ACC112 (cell line): ENCODE measurements around the gene RNF214.

Experiments used
- H2AFZ ChIP-seq: fragments of 200-600 bp; sonication (generic); one replicate; pipeline ENCODE4 v1.6.0; 2017; ENCODE audit warnings: antibody characterized with exemption, low read length; ENCODE audit not compliant: unreplicated experiment
- H3K27ac ChIP-seq: fragments of 200-600 bp; sonication (generic); 2 replicates; pipeline ENCODE4 v1.5.1; 2014; ENCODE audit warnings: low read depth, mild to moderate bottlenecking, antibody characterized with exemption, low read length, moderate library complexity
- H3K27me3 ChIP-seq: fragments of 200-600 bp; sonication (generic); 2 replicates; pipeline ENCODE4 v1.6.1; 2014; ENCODE audit warnings: mild to moderate bottlenecking, antibody characterized with exemption, low read length, moderate library complexity, mixed read lengths; ENCODE audit not compliant: insufficient read depth
- H3K36me3 ChIP-seq: fragments of 200-600 bp; sonication (generic); 2 replicates; pipeline ENCODE4 v1.6.1; 2016; ENCODE audit warnings: mild to moderate bottlenecking, antibody characterized with exemption, low read length, moderate library complexity, mixed read lengths; ENCODE audit not compliant: insufficient read depth
- H3K4me1 ChIP-seq: fragments of 200-600 bp; sonication (generic); one replicate; pipeline ENCODE4 v1.6.1; 2016; ENCODE audit warnings: low read length, mixed read lengths; ENCODE audit not compliant: insufficient read depth, unreplicated experiment, control insufficient read depth
- H3K4me3 ChIP-seq: fragments of 200-600 bp; sonication (generic); 2 replicates; pipeline ENCODE4 v1.5.1; 2014; ENCODE audit warnings: mild to moderate bottlenecking, low read depth, low read length
- H3K79me2 ChIP-seq: fragments of 200-600 bp; sonication (generic); one replicate; pipeline ENCODE4 v1.6.0; 2016; ENCODE audit warnings: low read length; ENCODE audit not compliant: control insufficient read depth, unreplicated experiment, insufficient read depth

The RNF214 gene

GRCh38 chr11:117289795-117290194 lies 57.3 kb downstream of the RNF214 start:
- no peak overlapping the region for H2AFZ ChIP-seq
- no peaks in the 10 kb centered on the region for H3K27me3 ChIP-seq
- H3K4me1 ChIP-seq = no peaks in the 10 kb centered on the region
- no peaks in the 10 kb centered on the region for H3K79me2 ChIP-seq
- H3K27ac ChIP-seq = no peak overlapping the region
- peaks cover 23% of the 10 kb centered on the region; the same call in 1 of the 2 replicates for H3K36me3 ChIP-seq
- H3K4me3 ChIP-seq = no peak overlapping the region

- no peak within 1 kb of the TSS for H3K4me3 ChIP-seq
- H2AFZ ChIP-seq = no peak within 1 kb of the TSS
- H3K27ac ChIP-seq = no peak within 1 kb of the TSS
- H3K4me1 ChIP-seq = no peaks in the 10 kb centered on the region
- H3K79me2 ChIP-seq = no peaks in the 10 kb centered on the region
- no peaks in the 10 kb centered on the region for H3K27me3 ChIP-seq
- peaks cover 23% of the 10 kb centered on the region; the same call in 1 of the 2 replicates for H3K36me3 ChIP-seq
Observed at GRCh38 chr11:117290809-117291396, 58.4 kb downstream of the RNF214 start, which contains the start of gene BACE1-AS. BACE1-AS (plus strand) TSS chr11:117291346.

- Histone ChIP-seq H3K4me3 (no peak overlapping the region), H3K27me3 (no peaks in the 10 kb centered on the region), H3K4me1 (no peaks in the 10 kb centered on the region), H2AFZ (no peak overlapping the region), H3K36me3 (peaks cover 23% of the 10 kb centered on the region; the same call in 1 of the 2 replicates), H3K27ac (no peak overlapping the region), H3K79me2 (no peaks in the 10 kb centered on the region)
Observed at GRCh38 chr11:117292616-117293015, 60.1 kb downstream of the RNF214 start.

GRCh38 chr11:117295438-117296137 lies 63.1 kb downstream of the RNF214 start:
- peaks cover 7% of the 10 kb centered on the region; the same call in 1 of the 2 replicates for H3K36me3 ChIP-seq
- H2AFZ ChIP-seq = no peak overlapping the region
- no peak overlapping the region for H3K27ac ChIP-seq
- H3K4me3 ChIP-seq = no peak overlapping the region
- no peaks in the 10 kb centered on the region for H3K79me2 ChIP-seq
- no peaks in the 10 kb centered on the region for H3K4me1 ChIP-seq
- H3K27me3 ChIP-seq = no peaks in the 10 kb centered on the region

- Histone ChIP-seq H3K36me3 (0 out of 2 replicates have a peak, but pooled peaks cover 2% of the 10 kb centered on the region), H3K4me3 (no peak overlapping the region), H3K27me3 (no peaks in the 10 kb centered on the region), H3K27ac (no peak overlapping the region), H3K4me1 (no peaks in the 10 kb centered on the region), H2AFZ (no peak overlapping the region), H3K79me2 (no peaks in the 10 kb centered on the region)
Observed at GRCh38 chr11:117296881-117297280, 64.4 kb downstream of the RNF214 start.

GRCh38 chr11:117298195-117298594 lies 65.7 kb downstream of the RNF214 start:
- H3K79me2 ChIP-seq = no peaks in the 10 kb centered on the region
- no peak overlapping the region for H3K4me3 ChIP-seq
- no peaks in the 10 kb centered on the region for H3K27me3 ChIP-seq
- no peaks in the 10 kb centered on the region for H3K36me3 ChIP-seq
- H3K4me1 ChIP-seq = no peaks in the 10 kb centered on the region
- no peak overlapping the region for H2AFZ ChIP-seq
- H3K27ac ChIP-seq = no peak overlapping the region

- H3K4me1 ChIP-seq = no peaks in the 10 kb centered on the region
- H2AFZ ChIP-seq = no peak overlapping the region
- no peaks in the 10 kb centered on the region for H3K36me3 ChIP-seq
- no peak overlapping the region for H3K27ac ChIP-seq
- H3K79me2 ChIP-seq = no peaks in the 10 kb centered on the region
- no peaks in the 10 kb centered on the region for H3K27me3 ChIP-seq
- no peak overlapping the region for H3K4me3 ChIP-seq
Observed at GRCh38 chr11:117299351-117300282, 67.1 kb downstream of the RNF214 start.

GRCh38 chr11:117300283-117300663 lies 67.8 kb downstream of the RNF214 start:
- no peaks in the 10 kb centered on the region for H3K79me2 ChIP-seq
- no peaks in the 10 kb centered on the region for H3K27me3 ChIP-seq
- no peaks in the 10 kb centered on the region for H3K4me1 ChIP-seq
- no peak overlapping the region for H3K4me3 ChIP-seq
- no peak overlapping the region for H2AFZ ChIP-seq
- no peak overlapping the region for H3K27ac ChIP-seq
- H3K36me3 ChIP-seq = no peaks in the 10 kb centered on the region

- H3K4me3 ChIP-seq = no peak overlapping the region
- no peak overlapping the region for H3K27ac ChIP-seq
- no peaks in the 10 kb centered on the region for H3K79me2 ChIP-seq
- H3K27me3 ChIP-seq = no peaks in the 10 kb centered on the region
- no peaks in the 10 kb centered on the region for H3K4me1 ChIP-seq
- no peaks in the 10 kb centered on the region for H3K36me3 ChIP-seq
- H2AFZ ChIP-seq = no peak overlapping the region
Observed at GRCh38 chr11:117300773-117301172, 68.3 kb downstream of the RNF214 start.

GRCh38 chr11:117302228-117302627 lies 69.8 kb downstream of the RNF214 start:
- Histone ChIP-seq H3K27me3 (no peaks in the 10 kb centered on the region), H2AFZ (no peak overlapping the region), H3K27ac (no peak overlapping the region), H3K79me2 (no peaks in the 10 kb centered on the region), H3K4me1 (no peaks in the 10 kb centered on the region), H3K4me3 (no peak overlapping the region), H3K36me3 (no peaks in the 10 kb centered on the region)
